Activated naive CD4-positive, alpha-beta T cell treated with anti-CD3 and anti-CD28 coated beads, Interleukin-2, amount 50 U/mL, for 24 hours (primary cell): ENCODE measurements around the gene CFAP99.

Source experiments
- H3K27ac Mint-ChIP-seq: one replicate; pipeline ENCODE4 v1.8.0; 2021; ENCODE audit warnings: mild to moderate bottlenecking, mixed read lengths
- H3K27me3 Mint-ChIP-seq: one replicate; pipeline ENCODE4 v1.8.0; 2021; ENCODE audit warnings: mixed read lengths
- H3K36me3 Mint-ChIP-seq: one replicate; pipeline ENCODE4 v1.8.0; 2021; ENCODE audit warnings: mixed read lengths
- H3K4me1 Mint-ChIP-seq: one replicate; pipeline ENCODE4 v1.8.0; 2021; ENCODE audit warnings: mixed read lengths
- H3K4me3 Mint-ChIP-seq: one replicate; pipeline ENCODE4 v1.8.0; 2021; ENCODE audit warnings: mild to moderate bottlenecking, mixed read lengths
- H3K9me3 Mint-ChIP-seq: one replicate; pipeline ENCODE4 v1.8.0; 2021; ENCODE audit warnings: mixed read lengths

The CFAP99 gene

DNA sequence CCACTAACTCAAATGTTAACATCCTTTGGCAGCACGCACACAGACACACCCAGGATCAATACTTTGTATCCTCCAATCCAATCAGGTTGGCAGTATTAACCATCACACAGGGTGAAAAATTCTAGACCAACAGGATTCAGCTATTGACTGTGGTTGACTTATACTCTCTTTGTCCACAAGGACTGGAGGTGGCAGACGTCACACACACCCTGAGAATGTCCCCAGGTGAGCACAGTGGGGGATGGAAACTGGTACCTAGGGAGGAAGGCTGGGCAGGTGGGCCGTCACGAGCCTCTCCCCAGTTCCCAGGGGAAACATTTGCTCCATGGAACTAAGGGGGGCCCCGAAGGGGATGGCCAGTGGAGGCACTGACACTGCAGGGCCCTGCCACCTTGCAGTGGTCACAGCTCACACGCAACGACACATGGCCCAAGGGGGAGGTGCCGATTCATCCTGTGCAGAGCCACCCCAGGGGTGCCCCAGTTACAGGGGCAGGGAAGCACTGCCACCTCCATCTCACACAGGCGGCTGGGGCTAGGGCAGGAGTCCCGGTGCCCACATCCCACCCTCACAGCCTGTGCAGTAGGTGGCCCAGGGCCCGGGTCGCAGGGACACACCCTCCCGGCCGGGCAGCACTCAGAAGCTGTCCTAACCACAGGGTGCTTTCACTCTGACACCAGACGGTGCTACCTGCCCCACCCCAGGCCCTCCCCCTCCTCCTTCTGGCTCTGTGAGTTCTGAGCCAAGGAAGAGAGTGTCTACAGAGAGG lies 17.7 kb upstream of the CFAP99 start:
- Mint-ChIP-seq H3K4me1 (peaks cover 27% of the 10 kb centered on the region), H3K27ac (no peak overlapping the region), H3K9me3 (no peaks in the 10 kb centered on the region), H3K36me3 (no peaks in the 10 kb centered on the region), H3K4me3 (peak overlapping the region; percentile 79), H3K27me3 (no peaks in the 10 kb centered on the region)

GRCh38 chr4:2401610-2401983 lies 17.2 kb upstream of the CFAP99 start:
- H3K4me3 Mint-ChIP-seq = peak overlapping the region; percentile 79
- H3K27me3 Mint-ChIP-seq = no peaks in the 10 kb centered on the region
- no peaks in the 10 kb centered on the region for H3K36me3 Mint-ChIP-seq
- peaks cover 29% of the 10 kb centered on the region for H3K4me1 Mint-ChIP-seq
- H3K9me3 Mint-ChIP-seq = no peaks in the 10 kb centered on the region
- H3K27ac Mint-ChIP-seq = no peak overlapping the region

- Mint-ChIP-seq H3K9me3 (no peaks in the 10 kb centered on the region), H3K4me1 (peaks cover 35% of the 10 kb centered on the region), H3K36me3 (no peaks in the 10 kb centered on the region), H3K27ac (no peak overlapping the region), H3K27me3 (no peaks in the 10 kb centered on the region), H3K4me3 (peak overlapping the region; percentile 79)
Measured at GRCh38 chr4:2402048-2402842, 16.5 kb upstream of the CFAP99 start.

DNA sequence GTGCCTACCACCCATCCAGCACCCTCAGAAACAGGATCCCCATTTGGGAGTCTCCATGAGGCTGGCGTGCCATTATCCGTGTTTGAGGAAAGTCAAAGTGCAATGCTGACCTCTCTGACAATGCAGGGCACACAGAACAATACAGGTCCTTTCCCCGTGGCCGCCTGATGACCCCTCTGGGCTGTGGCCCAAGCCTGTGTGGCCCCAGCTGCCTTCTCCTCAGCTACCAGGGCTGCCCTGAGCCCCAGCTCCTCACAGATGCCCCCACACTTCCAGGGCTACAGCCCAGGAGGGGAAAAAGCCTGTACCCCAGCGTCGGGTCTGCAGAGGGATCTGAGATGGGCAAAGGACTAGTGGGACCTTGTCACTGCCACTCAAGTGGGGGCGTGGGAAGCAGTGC lies 15.8 kb upstream of the CFAP99 start:
- no peaks in the 10 kb centered on the region for H3K36me3 Mint-ChIP-seq
- no peak overlapping the region for H3K4me3 Mint-ChIP-seq
- no peak overlapping the region for H3K27ac Mint-ChIP-seq
- H3K9me3 Mint-ChIP-seq = no peaks in the 10 kb centered on the region
- H3K27me3 Mint-ChIP-seq = no peaks in the 10 kb centered on the region
- H3K4me1 Mint-ChIP-seq = peaks cover 39% of the 10 kb centered on the region

DNA sequence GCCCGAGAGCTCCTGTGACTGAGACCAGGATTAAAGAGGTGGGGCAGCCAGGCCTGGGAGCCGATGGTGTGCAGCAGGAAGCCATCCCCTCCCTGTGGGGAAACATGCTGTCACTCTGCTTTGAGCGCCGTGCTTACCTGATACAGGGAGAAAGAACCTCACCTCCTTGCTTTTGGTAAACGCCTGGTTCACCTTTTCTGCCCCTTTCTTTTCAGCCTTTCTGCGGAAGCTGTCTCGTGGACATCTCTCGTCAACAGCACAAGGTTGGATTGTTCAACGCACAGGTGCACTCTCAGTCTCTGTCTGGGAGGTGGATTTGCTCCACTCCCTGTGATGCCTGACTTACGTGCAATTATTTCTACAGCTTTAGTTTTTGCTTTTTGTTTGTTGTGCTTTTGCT lies 12.3 kb upstream of the CFAP99 start:
- Mint-ChIP-seq H3K9me3 (no peaks in the 10 kb centered on the region), H3K4me3 (no peak overlapping the region), H3K36me3 (no peaks in the 10 kb centered on the region), H3K4me1 (peaks cover 41% of the 10 kb centered on the region), H3K27ac (no peak overlapping the region), H3K27me3 (no peaks in the 10 kb centered on the region)

DNA sequence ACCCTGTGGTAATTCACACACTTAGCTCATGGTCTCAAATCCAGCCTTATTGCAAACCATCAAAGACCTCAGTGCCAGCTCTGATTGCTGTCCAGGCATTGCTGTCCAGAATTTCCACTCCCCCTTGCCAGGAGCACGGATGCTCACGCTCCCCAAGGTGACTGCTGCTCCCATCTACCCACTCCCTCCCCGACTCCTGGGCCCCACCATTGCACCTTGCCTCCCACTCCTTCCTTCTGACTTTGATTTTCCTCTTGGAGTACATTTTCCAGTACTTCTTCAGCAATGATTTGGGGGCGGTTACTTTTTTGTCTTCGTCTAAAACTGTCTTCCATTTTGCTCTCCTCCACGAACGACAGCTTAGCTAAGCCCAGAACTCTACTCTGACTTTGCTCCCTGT lies 11.8 kb upstream of the CFAP99 start:
- H3K4me1 Mint-ChIP-seq = peaks cover 42% of the 10 kb centered on the region
- no peaks in the 10 kb centered on the region for H3K9me3 Mint-ChIP-seq
- H3K4me3 Mint-ChIP-seq = no peak overlapping the region
- no peaks in the 10 kb centered on the region for H3K27me3 Mint-ChIP-seq
- peak overlapping the region; percentile 52 for H3K27ac Mint-ChIP-seq
- no peaks in the 10 kb centered on the region for H3K36me3 Mint-ChIP-seq

DNA sequence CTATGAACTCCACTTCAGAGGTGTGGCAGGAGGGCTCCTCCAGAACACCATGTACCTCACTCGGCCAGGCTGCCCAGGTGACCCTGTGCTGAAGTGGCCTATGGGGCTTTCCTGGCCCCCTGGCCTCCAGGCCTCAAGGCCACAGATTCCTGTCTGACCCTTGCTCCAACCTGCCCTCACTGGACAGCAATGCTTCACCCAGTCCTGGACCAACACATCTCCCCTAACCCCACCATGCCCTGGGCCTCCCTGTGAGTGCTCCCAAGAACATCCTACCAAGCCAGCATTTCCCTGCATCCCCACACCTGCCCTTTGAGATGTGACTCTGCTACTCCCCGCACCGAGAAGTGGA lies 10.8 kb upstream of the CFAP99 start:
- no peak overlapping the region for H3K27ac Mint-ChIP-seq
- H3K4me3 Mint-ChIP-seq = no peak overlapping the region
- H3K27me3 Mint-ChIP-seq = no peaks in the 10 kb centered on the region
- no peaks in the 10 kb centered on the region for H3K36me3 Mint-ChIP-seq
- no peaks in the 10 kb centered on the region for H3K9me3 Mint-ChIP-seq
- peaks cover 42% of the 10 kb centered on the region for H3K4me1 Mint-ChIP-seq

DNA sequence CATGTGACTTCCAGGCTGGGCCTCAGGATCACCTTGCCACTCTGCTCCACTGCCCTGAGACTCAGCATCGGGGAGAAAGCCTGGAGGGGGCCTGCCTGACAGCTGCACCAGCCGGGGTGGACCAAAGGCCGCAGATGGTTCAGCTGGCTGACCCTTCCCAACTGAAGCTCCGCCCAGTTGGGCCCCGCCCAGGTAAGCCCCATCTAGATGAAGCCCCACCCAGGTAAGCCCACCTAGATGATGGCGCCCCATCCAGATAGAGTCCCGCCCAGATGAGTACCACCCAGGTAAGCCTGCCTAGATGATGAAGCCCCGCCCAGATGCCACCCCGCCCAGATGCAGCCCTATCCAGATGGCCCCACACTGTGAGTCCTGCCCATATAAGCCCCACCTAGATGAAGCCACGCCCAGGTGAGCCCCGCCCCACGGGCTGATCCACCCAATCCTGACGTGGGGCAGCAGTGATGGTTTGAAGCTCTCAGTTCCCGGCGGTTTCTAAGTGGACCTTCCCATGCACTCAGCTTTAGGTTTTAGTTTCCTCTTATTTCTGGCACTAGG lies 10.3 kb upstream of the CFAP99 start:
- Mint-ChIP-seq H3K27ac (no peak overlapping the region), H3K4me1 (peaks cover 45% of the 10 kb centered on the region)

GRCh38 chr4:2408976-2409375 lies 9.8 kb upstream of the CFAP99 start:
- Mint-ChIP-seq H3K27ac (no peak overlapping the region), H3K4me1 (peaks cover 50% of the 10 kb centered on the region), H3K4me3 (no peak overlapping the region), H3K36me3 (no peaks in the 10 kb centered on the region), H3K9me3 (no peaks in the 10 kb centered on the region), H3K27me3 (no peaks in the 10 kb centered on the region)

More for the DNA sequence above, 10.3 kb upstream of the CFAP99 start:
- H3K9me3 Mint-ChIP-seq = no peaks in the 10 kb centered on the region
- H3K27me3 Mint-ChIP-seq = no peaks in the 10 kb centered on the region
- no peak overlapping the region for H3K4me3 Mint-ChIP-seq
- H3K36me3 Mint-ChIP-seq = no peaks in the 10 kb centered on the region

DNA sequence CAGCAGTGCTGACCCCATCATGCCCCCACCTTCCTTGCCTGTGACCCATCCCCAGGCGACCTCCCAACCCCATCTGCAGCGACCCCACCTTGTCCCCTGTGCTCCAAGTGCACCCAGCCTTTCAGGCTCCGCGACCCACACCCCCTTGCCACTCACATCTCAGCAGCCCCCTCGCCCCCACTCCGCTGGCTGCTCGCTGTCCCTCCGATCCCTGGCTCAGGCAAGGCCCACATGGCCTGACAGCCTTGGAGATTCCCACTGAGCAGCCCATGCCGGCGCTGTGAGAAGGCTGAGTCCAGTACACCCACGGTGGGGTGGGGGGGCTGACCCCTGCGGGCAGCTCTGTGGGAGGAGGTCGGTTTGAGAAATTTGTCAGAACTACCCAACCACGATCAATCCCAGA lies 9.4 kb upstream of the CFAP99 start:
- Mint-ChIP-seq H3K36me3 (no peaks in the 10 kb centered on the region), H3K4me1 (peaks cover 54% of the 10 kb centered on the region), H3K4me3 (no peak overlapping the region), H3K27ac (no peak overlapping the region), H3K9me3 (no peaks in the 10 kb centered on the region), H3K27me3 (no peaks in the 10 kb centered on the region)

DNA sequence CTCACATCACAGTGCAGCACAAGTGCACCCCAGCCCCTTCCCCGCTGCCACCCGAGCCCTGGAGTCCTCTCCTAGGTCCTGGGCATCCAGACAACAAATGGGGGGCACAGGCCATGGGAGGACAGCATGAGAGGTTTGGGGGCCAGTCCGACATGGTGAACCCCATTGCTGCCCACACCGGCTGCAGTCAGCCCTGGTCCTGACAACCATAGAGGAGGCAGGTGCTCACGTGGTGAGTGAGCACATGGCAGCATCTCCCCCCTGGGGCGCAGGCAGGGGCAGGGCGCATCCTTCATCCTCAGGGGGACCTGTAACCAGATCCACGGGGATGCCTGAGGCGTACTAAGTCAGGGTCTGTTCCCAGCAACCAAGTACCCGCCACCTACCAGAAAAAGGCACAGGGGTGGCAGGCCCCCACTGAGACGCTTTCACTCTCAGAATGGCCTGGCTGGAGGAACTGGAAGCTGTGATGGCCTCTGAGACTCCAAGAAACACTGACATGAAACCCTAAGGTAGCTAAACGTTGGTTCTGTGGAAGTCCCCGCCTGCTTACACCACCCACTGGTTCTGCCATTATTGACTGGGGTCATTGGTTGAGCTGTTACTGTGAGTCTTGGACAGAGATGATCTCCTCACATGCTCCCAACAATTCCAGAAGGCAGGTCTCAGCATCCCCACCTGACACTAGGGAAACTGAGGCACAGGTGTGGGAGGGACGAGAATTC lies 6.8 kb upstream of the CFAP99 start:
- Mint-ChIP-seq H3K27ac (peak overlapping the region; percentile 93), H3K36me3 (no peaks in the 10 kb centered on the region), H3K4me3 (peak overlapping the region; percentile 78), H3K27me3 (peaks cover 3% of the 10 kb centered on the region), H3K9me3 (no peaks in the 10 kb centered on the region), H3K4me1 (peaks cover 63% of the 10 kb centered on the region)

- H3K4me1 Mint-ChIP-seq = peaks cover 60% of the 10 kb centered on the region
- no peaks in the 10 kb centered on the region for H3K36me3 Mint-ChIP-seq
- peak overlapping the region; percentile 93 for H3K27ac Mint-ChIP-seq
- H3K27me3 Mint-ChIP-seq = peaks cover 3% of the 10 kb centered on the region
- no peaks in the 10 kb centered on the region for H3K9me3 Mint-ChIP-seq
- H3K4me3 Mint-ChIP-seq = peak overlapping the region; percentile 78
Measured at GRCh38 chr4:2412534-2412884, 6.2 kb upstream of the CFAP99 start.

DNA sequence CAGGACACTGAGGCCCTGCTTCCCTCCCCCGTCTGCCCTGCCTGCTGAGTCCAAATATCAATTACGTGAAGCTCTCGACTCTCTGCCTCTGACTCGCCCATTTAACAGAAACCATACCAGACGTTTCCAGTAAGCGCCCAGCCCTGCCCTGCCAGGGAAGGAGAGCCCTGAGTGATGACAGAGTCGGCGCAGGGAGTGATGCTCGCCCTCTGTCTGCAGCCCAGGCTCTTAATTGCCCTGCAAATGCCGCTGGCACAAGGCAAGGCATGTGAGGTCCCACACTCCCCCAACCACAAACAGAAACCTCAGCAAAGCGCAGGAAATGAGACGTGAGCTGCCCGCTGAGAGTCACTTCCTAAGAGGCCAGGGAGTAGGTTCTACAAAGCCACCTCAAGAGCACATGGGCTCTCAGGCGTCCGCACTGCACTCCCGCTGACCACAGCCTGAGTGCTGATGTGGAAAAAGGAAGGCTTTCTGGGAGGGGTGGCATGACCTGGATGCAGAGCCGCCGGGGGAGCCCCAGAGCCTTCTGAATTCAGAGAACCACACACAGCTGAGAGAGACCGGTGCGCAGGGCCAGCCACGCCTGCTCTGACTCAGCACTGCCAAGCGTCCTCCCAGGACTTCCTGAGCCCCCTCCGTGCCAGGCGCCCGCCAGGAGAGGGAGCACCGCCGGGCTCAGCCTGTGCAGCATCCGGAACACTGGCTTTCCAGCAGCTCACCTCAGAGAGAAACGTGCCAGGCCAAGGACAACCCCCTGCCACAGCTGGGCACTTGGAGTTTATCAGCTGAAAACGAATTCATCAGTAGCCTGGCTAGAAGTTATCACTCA lies 5.7 kb upstream of the CFAP99 start:
- Mint-ChIP-seq H3K9me3 (no peaks in the 10 kb centered on the region), H3K4me1 (peaks cover 57% of the 10 kb centered on the region), H3K27ac (peak overlapping the region; percentile 93), H3K27me3 (peaks cover 3% of the 10 kb centered on the region), H3K36me3 (no peaks in the 10 kb centered on the region), H3K4me3 (peak overlapping the region; percentile 78)

DNA sequence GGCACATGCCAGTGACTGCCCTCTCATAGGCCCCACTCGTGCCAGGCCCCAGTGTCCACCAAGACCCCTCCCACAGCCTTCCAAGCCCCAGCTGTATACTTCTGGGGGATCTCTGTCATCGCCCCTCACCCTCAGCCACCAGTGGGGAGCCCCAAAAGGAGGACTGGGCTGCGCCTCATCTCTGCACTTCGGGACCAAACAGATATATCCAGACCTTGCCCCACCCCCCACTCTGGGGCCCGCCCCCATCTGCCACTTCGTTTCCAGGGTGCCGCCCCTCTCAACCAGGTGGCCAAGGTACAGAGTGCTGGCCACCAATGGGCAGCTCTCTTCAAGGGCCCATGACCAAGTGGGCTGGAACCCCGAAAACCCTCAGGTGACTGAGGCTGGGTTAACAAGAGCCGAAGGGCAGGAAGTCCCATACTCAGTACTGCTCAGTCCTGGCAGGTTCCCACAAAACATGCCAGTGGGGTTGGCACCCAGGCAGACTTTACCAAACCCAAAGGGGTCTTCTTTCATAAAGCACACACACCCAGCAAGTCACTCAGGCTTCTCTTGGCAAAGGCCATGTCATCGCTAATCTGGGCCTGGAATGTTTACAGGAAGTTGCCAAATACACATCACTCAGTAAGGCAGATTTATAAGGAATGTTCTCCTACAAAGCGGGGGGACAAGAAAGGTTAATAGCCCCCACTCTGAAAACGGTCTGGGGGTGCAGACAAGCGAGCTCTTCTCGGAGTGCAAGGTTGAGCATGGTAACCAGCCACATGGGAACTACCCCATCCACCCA lies 4.7 kb upstream of the CFAP99 start:
- no peaks in the 10 kb centered on the region for H3K9me3 Mint-ChIP-seq
- H3K27me3 Mint-ChIP-seq = peaks cover 3% of the 10 kb centered on the region
- H3K4me3 Mint-ChIP-seq = peak overlapping the region; percentile 78
- H3K4me1 Mint-ChIP-seq = peaks cover 57% of the 10 kb centered on the region
- H3K27ac Mint-ChIP-seq = peak overlapping the region; percentile 93
- no peaks in the 10 kb centered on the region for H3K36me3 Mint-ChIP-seq
